NOMO-1 treated with dmso at 0.1 percent for 144 hours (cell line): ENCODE results near the gene DAP.

Experiments
- DNase-seq: peaks from one replicate; lab custom pipeline; 2025; ENCODE audit not compliant: unreplicated experiment; lab: John Stamatoyannopoulos, UW

The DAP gene

DNA sequence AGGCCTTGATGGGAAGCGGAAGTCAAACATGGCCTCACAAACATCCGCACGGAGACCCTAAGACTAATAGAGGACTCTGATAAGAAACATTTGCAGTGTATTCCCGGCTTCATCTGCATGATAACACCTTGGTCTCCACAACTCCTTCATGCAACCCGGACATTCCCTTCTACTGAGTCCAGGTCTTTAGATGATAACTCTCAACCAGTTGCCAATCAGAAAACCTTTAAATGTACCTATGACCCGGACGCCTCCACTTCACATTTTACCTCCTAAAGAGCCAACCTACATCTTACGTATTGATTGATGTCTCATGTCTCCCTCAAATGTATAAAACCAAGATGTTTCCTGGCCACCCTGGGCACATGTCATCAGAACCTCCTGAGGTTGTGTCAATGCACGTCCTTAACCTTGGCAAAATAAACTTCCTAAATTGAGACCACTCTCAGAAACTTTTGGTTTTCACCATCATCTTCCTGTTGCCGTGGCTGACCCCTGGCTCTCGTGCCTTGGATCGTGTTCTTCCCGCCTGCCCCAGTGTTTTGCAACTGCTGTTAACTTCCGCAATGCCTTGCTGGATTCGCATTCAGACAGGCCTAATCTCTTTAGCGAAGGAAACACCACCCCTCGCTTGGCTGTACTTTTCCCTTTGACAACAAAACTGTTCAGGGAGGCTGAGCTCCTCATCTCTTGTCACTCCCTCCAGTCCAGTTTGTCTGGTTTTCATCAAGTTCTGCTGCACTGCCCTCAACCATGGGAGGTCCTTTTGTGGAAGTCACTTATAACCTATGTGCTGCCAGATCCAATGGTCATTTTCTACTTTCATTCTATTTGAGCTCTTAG, 1.1 kb upstream of the DAP start:
- peak; percentile 90 for DNase-seq

GRCh38 chr5:10760921-10761184, 181 bp downstream of the DAP start:
- DNase-seq, result no peak

GRCh38 chr5:10760096-10760920, 726 bp downstream of the DAP start:
- peak; percentile 80 for DNase-seq

GRCh38 chr5:10759111-10759510, 1.9 kb downstream of the DAP start:
- DNase-seq, result no peak

DNA sequence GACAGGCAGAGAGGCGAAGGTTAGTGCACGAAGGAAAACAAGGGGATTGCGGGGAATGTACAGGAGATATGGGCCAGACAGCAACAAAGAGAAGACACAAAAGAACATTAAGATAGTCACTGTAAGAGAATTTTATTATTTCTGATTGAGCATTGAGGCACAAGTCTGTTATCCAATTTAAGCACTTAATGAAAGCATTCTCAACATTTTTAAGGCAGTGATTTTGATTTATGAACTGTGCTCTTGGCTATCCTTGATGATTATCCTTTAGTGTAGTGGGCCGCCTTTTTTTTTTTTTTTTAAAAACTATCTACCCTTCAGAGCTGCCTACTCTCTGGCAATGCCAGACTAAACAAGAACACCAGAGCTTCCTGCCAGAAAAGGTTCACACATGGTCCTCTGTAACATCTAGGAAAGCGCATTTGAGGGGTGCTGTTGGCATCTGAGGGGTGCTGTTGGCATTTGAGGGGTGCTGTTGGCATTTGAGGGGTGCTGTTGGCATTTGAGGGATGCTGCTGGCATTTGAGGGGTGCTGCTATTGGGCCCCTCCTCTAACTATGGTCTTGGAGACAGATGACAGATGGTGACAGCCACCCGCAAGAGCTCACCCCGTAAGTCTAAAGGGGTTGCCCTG, 3.0 kb downstream of the DAP start:
- no peak for DNase-seq

DNA sequence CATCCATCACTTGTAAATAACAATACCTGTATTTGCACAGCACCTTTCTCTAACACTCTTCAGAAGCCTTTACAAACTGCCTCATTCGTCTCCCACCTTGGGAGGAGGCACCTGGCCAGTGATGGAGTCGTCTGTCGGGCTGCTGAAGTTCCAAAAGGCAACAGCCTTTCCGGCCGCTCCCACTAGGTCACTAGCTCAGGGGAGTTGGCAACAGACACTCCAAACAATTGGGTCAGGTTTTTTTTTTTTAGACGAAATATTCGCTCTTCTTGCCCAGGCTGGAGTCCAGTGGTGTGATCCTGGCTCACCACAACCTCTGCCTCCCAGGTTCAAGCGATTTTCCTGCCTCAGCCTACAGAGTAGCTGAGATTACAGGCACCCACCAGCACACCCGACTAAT, 4.0 kb downstream of the DAP start:
- no peak for DNase-seq

- DNase-seq, result no peak
These were observed 4.5 kb downstream of the DAP start for GRCh38 chr5:10756549-10756948.

GRCh38 chr5:10753178-10753577, 7.9 kb downstream of the DAP start:
- DNase-seq, result no peak

DNA sequence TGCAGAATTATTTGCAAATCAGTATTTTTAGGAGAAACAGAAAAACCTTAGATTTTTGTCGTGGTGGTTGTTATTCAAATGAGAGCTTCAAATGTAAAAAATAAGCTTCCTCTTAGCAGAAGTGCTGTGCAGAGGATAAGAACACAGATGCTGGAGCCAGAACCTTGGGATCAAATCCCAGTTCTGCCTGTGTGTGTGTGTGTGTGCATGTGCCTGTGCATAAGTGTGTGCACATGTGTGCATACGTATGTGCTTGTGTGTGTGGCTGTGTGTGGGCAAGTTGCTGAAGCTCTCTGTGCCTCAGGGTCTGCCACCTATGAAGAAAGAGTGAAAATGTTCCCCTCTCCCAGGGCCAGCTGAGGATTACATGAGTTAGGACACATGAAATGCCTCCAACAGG, 8.6 kb downstream of the DAP start:
- no peak for DNase-seq

DNA sequence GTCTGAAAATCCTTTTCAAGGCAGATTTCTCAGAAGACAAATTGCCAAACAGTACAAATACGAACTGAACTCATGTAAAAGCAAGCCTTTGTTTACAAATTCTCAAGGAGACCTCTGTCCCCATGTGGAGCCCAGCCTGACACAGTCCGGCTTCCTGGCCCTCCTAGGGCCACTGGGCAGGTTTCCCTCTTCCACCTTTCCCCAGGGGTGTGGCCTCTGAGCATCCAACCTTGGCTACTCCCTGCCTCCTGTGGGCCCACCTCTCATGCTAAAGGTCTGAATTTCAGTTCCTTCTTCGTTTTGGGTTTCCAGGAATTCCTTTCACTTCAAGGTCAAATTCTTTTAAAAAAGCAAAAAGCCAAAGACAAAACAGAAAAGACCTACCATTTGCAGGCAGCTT, 10.1 kb downstream of the DAP start:
- no peak for DNase-seq

- no peak for DNase-seq
These were observed 13.1 kb downstream of the DAP start for GRCh38 chr5:10747678-10748622.

- no peak for DNase-seq
These were observed 14.3 kb downstream of the DAP start for GRCh38 chr5:10746711-10747110.

GRCh38 chr5:10745133-10745532, 15.9 kb downstream of the DAP start:
- no peak for DNase-seq

DNA sequence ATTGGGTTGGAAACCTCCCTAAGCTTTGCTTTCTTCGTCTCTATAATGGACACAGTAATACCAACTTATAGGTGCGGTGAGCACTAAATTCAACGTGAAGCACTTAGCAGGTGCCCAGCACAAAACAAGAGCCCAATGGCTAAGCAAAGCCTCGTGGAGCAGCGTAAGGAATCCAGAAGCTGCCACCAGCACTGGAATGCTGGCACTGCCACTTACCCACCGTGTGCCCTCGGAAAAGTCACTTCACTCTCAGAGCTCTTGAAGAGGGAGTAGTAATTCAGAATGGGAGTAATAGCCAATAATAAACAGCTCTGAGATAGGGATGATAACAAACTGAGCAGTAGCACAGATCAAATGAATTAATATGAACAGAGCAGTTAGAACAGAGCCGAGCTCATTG, 16.4 kb downstream of the DAP start:
- no peak for DNase-seq

DNA sequence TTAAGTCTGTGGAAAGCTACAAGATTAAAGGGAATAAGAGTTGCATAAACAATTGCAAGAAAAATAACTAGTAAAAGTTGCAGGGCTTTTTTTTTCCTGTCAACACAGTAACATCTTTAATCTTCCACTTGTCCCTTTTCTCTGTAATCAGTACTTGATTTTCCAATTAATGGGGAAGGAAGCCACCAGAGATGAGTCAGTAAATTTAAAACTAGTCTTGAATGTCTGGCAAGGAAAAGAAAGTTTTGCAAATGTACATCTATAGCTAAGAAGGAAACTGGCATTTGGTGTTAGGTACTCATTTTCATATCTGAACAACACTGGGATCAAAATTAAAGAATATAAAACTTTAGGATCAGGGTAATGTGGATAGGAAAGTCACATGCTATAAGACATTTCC, 17.1 kb downstream of the DAP start:
- no peak for DNase-seq

DNA sequence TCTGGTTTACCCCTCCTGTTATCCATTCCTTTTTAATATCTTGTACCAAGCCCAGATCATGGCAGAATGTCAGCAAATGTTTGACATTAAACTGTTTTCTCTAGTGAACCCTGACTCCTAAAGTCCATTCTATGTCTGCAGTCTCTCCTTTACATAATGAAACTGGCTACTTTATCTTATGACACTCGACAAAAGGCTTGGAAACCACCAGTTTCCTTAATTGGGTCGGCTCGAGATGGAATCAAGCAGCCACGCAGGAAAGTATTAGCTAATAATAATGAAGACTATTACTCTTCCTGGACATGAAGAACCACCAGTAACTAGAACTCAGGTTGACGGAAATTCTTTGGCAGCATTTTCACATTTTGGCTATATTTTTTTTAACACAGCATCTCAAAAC, 17.5 kb downstream of the DAP start:
- no peak for DNase-seq

GRCh38 chr5:10741661-10742060, 19.4 kb downstream of the DAP start:
- DNase-seq, result no peak

- no peak for DNase-seq
These were observed 20.6 kb downstream of the DAP start for GRCh38 chr5:10740384-10740783.

- DNase-seq, result no peak
These were observed 23.2 kb downstream of the DAP start for GRCh38 chr5:10737880-10738279.

DNA sequence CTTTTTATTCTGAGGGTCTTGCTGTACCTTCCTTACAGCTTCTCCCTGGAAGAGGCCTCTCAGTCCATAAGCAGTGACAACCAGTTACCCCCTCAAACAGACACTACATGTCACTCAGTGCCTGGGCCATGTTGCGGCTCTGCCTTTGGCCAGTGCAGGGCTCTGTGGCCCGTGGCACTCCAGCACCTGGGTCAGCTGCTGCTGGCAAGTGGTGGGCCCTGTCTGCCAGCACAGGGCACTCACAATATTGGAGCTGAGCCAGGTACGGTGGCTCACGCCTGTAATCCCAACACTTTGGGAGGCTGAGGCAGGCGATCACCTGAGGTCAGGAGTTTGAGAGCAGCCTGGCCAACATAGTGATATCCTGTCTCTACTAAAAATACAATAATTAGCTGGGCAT, 24.2 kb downstream of the DAP start:
- DNase-seq, result no peak

DNA sequence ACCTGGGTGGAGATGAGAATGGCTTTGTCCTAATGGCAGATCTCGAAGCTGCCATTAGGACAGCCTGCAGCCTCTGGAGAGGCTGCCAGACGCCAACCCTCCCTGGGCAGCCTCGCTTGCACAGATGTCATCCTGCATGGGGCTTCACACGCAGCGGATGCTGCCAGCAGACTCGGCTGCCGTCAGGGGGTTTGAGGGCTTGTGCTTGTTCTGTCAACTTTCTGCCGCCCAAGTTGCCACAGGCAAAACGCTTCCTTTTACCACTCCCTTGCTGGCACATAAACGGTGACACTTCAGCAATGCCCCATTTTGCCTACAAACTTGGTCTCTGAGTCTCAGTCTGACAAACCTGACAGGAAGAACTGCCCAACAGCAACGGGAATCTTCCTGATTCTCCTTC, 24.7 kb downstream of the DAP start:
- DNase-seq, result no peak
